Neural cell (in vitro differentiated cells): ENCODE data around the gene ITGA3. TPM values are rescaled to one million over a fixed set of nuclear protein-coding genes. Genes with fewer than 3 reads are reported as not detected.

Experiments used
- H2AFZ ChIP-seq: fragments of 200-600, 300-800 bp; sonication (generic), shearing (Covaris generic); 2 replicates; pipeline ENCODE4 v1.6.0; 2014; ENCODE audit warnings: low read depth, mild to moderate bottlenecking, antibody characterized with exemption, low read length, moderate library complexity
- H3F3A ChIP-seq: fragments of 200-600 bp; shearing (Covaris generic); 2 replicates; pipeline ENCODE4 v1.6.1; 2016; ENCODE audit warnings: mild to moderate bottlenecking, moderate library complexity, mixed read lengths, antibody characterized with exemption, low read length; ENCODE audit not compliant: insufficient read depth, poor library complexity, severe bottlenecking
- H3K27ac ChIP-seq: fragments of 200-600, 300-800 bp; sonication (generic), shearing (Covaris generic); 2 replicates; pipeline ENCODE4 v1.5.1; 2014; ENCODE audit warnings: mild to moderate bottlenecking, low read length, moderate library complexity
- H3K27me3 ChIP-seq: fragments of 300-800, 200-600 bp; sonication (generic), shearing (Covaris generic); 2 replicates; pipeline ENCODE4 v1.6.0; 2014; ENCODE audit warnings: mild to moderate bottlenecking, low read depth, low read length, moderate library complexity; ENCODE audit not compliant: insufficient read depth
- H3K36me3 ChIP-seq: fragments of 300-800, 200-600 bp; sonication (generic), shearing (Covaris generic); 2 replicates; pipeline ENCODE4 v1.5.1; 2014; ENCODE audit warnings: mild to moderate bottlenecking, antibody characterized with exemption, low read length, moderate library complexity; ENCODE audit not compliant: insufficient read depth
- H3K4me2 ChIP-seq: fragments of 300-800, 200-600 bp; sonication (generic), shearing (Covaris generic); 2 replicates; pipeline ENCODE4 v1.6.0; 2014; ENCODE audit warnings: mild to moderate bottlenecking, low read length
- H3K4me3 ChIP-seq: fragments of 300-800, 200-600 bp; sonication (generic), shearing (Covaris generic); 2 replicates; pipeline ENCODE4 v1.5.1; 2014; ENCODE audit warnings: mild to moderate bottlenecking, low read length, moderate library complexity
- H3K79me2 ChIP-seq: fragments of 200-600 bp; shearing (Covaris generic); replicated peaks from 2 replicates; pipeline ENCODE4 v1.6.0; 2014; ENCODE audit warnings: mild to moderate bottlenecking, low read length, moderate library complexity; ENCODE audit not compliant: insufficient read depth
- H3K9ac ChIP-seq: fragments of 300-800, 200-600 bp; sonication (generic), shearing (Covaris generic); 2 replicates; pipeline ENCODE4 v1.6.1; 2016; ENCODE audit warnings: mild to moderate bottlenecking, low read length, mixed read lengths
- H3K9me2 ChIP-seq: fragments of 200-600 bp; shearing (Covaris generic); 2 replicates; pipeline ENCODE4 v1.6.1; 2016; ENCODE audit warnings: mild to moderate bottlenecking, low read length, mixed read lengths; ENCODE audit not compliant: insufficient read depth
- H3K9me3 ChIP-seq: fragments of 200-600, 300-800 bp; sonication (generic), shearing (Covaris generic); 2 replicates; pipeline ENCODE4 v1.6.1; 2016; ENCODE audit warnings: mild to moderate bottlenecking, mixed run types, low read length, moderate library complexity, mixed read lengths
- H4K20me1 ChIP-seq: fragments of 200-600 bp; shearing (Covaris generic); 2 replicates; pipeline ENCODE4 v1.6.1; 2016; ENCODE audit warnings: mild to moderate bottlenecking, mixed run types; ENCODE audit not compliant: insufficient read depth
- CTCF ChIP-seq: fragments of 450-650 bp; IDR thresholded peaks from 2 replicates; pipeline ENCODE4 v1.5.1; 2014; ENCODE audit warnings: antibody characterized with exemption, mild to moderate bottlenecking, moderate library complexity; ENCODE audit not compliant: poor library complexity, severe bottlenecking
- EP300 ChIP-seq: fragments of 450-650 bp; conservative IDR thresholded peaks from 2 replicates; pipeline ENCODE4 v1.6.1; 2014; ENCODE audit warnings: antibody characterized with exemption, mild to moderate bottlenecking, moderate library complexity; ENCODE audit not compliant: poor library complexity, severe bottlenecking
- EZH2 ChIP-seq: fragments of 200-600, 300-800 bp; shearing (Covaris generic), sonication (generic); IDR thresholded peaks from 2 replicates; pipeline ENCODE4 v1.6.1; 2014; ENCODE audit warnings: antibody characterized with exemption, low read length, borderline replicate concordance, mild to moderate bottlenecking; ENCODE audit not compliant: insufficient read depth, poor library complexity, severe bottlenecking
- MXI1 ChIP-seq: fragments of 450-650 bp; conservative IDR thresholded peaks from 2 replicates; pipeline ENCODE4 v1.6.1; 2014; ENCODE audit warnings: antibody characterized with exemption, mild to moderate bottlenecking; ENCODE audit not compliant: poor library complexity, severe bottlenecking
- POLR2AphosphoS5 ChIP-seq: IDR thresholded peaks from 2 replicates; pipeline ENCODE4 v1.6.1; 2012
- RAD21 ChIP-seq: fragments of 450-650 bp; conservative IDR thresholded peaks from 2 replicates; pipeline ENCODE4 v1.6.1; 2014; ENCODE audit warnings: antibody characterized with exemption, mild to moderate bottlenecking, moderate library complexity
- REST ChIP-seq: IDR thresholded peaks from 2 replicates; pipeline ENCODE4 v1.6.1; 2012; ENCODE audit warnings: borderline replicate concordance
- SMC3 ChIP-seq: fragments of 450-650 bp; conservative IDR thresholded peaks from 2 replicates; pipeline ENCODE4 v1.6.1; 2014; ENCODE audit warnings: antibody characterized with exemption, mild to moderate bottlenecking, moderate library complexity; ENCODE audit not compliant: poor library complexity
- TAF1 ChIP-seq: IDR thresholded peaks from 2 replicates; pipeline ENCODE4 v1.6.1; 2012; ENCODE audit warnings: low read depth
- polyA plus RNA-seq: library from polyadenylated mRNA; depleted of rRNA; stranded (reverse); fragments of >200 nt; gene quantifications from 2 replicates; pipeline ENCODE4 v1.2.3, GENCODE V29; 2014

The ITGA3 gene
- polyA plus RNA-seq, 1 donor from 2014 or later = 33.0 TPM

GRCh38 chr17:50052822-50053653 lies 2.9 kb upstream of the ITGA3 start:
- H4K20me1 ChIP-seq = no peaks in the 10 kb centered on the region
- H3F3A ChIP-seq = peaks cover 4% of the 10 kb centered on the region
- H3K4me2 ChIP-seq = no peak overlapping the region
- TF ChIP-seq REST = no peak
- no peak for TF ChIP-seq EZH2
- no peak for TF ChIP-seq CTCF
- no peak for TF ChIP-seq POLR2AphosphoS5
- TF ChIP-seq SMC3 = no peak
- TF ChIP-seq TAF1 = no peak
- no peak for TF ChIP-seq EP300
- TF ChIP-seq RAD21 = no peak
- TF ChIP-seq MXI1 = no peak
- no peak overlapping the region for H3K4me3 ChIP-seq
- H3K79me2 ChIP-seq = no peaks in the 10 kb centered on the region
- no peaks in the 10 kb centered on the region for H3K36me3 ChIP-seq
- H3K27ac ChIP-seq = no peak overlapping the region
- no peak overlapping the region for H2AFZ ChIP-seq
- no peaks in the 10 kb centered on the region for H3K27me3 ChIP-seq
- H3K9me3 ChIP-seq = no peaks in the 10 kb centered on the region
- H3K9ac ChIP-seq = no peak overlapping the region
- no peaks in the 10 kb centered on the region for H3K9me2 ChIP-seq

- Histone ChIP-seq H3K9me2 (no peaks in the 10 kb centered on the region), H3K27me3 (no peaks in the 10 kb centered on the region), H3K4me2 (no peak overlapping the region), H4K20me1 (no peaks in the 10 kb centered on the region), H3K9ac (no peak overlapping the region), H3K27ac (no peak overlapping the region), H3K9me3 (no peaks in the 10 kb centered on the region), H3K36me3 (no peaks in the 10 kb centered on the region), H3K79me2 (no peaks in the 10 kb centered on the region), H3K4me3 (no peak overlapping the region), H3F3A (peaks cover 4% of the 10 kb centered on the region), H2AFZ (no peak overlapping the region)
- TF ChIP-seq REST = no peak
- TF ChIP-seq POLR2AphosphoS5 = no peak
- TF ChIP-seq CTCF = no peak
Observed at GRCh38 chr17:50053654-50053960, 2.3 kb upstream of the ITGA3 start.
